ENCODE measurements around the gene ZNF469. TPM values are rescaled to one million over a fixed set of nuclear protein-coding genes. Genes with fewer than 3 reads are reported as not detected.
"Not testable (repeated sequence)": the region's sequence is repeated elsewhere in the genome, so short reads cannot be mapped to it uniquely, and the experiment has no call there.

The ZNF469 gene
- total and polyA plus RNA-seq, 4 experiments from 2014 or later, result 0.01 to 0.64 (median 0.61) TPM; not detected in 1

- no peaks in the 10 kb centered on the region for H3K4me1 ChIP-seq (ENCODE audit: insufficient read depth, low read length)
- CTCF ChIA-PET (ENCODE audit: partially characterized antibody), result no interaction called here
- H3K36me3 ChIP-seq (ENCODE audit: insufficient read depth, low read length), result no peaks in the 10 kb centered on the region
- Mint-ChIP-seq H3K9me3 (peaks cover 0 to 12% (median 10%) of the 10 kb centered on the region in 8 donors), H3K27ac (no peak overlapping the region), H3K4me1 (no peaks in the 10 kb centered on the region), H3K4me3 (no peak overlapping the region), H3K36me3 (no peaks in the 10 kb centered on the region), H3K27me3 (peaks cover 10 to 11% of the 10 kb centered on the region in 2 donors)
- H3K27ac ChIP-seq (ENCODE audit: low read depth, low read length), result no peak overlapping the region
- no peak overlapping the region for H3K4me3 ChIP-seq (ENCODE audit: low read length in 2 of 2)
- H3K9me3 ChIP-seq (ENCODE audit: control insufficient read depth in 1 of 2, low read length in 2 of 2), result no peaks in the 10 kb centered on the region
- POLR2A ChIA-PET (ENCODE audit: partially characterized antibody), result no interaction called here
- H3K27me3 ChIP-seq (ENCODE audit: insufficient read depth, low read length), result no peaks in the 10 kb centered on the region
- intact Hi-C loops (cut with micrococcal nuclease), result no loop called here
- DNase-seq, result no peak
Observed at GRCh38 chr16:88358023-88358420, 24.7 kb upstream of the ZNF469 start.

DNA sequence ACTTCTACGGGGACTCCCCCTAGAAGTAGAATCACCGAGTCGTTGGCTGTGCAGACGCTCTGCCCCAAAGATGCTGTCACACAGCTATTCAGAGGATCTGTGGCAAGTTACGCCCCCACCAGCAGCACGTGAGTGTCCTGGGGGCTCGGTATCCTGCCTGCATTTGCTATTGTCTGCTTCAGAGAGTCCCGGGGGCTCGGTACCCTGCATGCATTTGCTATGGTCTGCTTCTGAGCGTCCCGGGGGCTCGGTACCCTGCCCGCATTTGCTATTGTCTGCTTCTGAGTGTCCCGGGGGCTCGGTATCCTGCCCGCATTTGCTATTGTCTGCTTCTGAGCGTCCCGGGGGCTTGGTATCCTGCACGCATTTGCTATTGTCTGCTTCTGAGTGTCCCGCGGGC, 23.8 kb upstream of the ZNF469 start:
- intact Hi-C loops (cut with micrococcal nuclease), result no loop called here
- peaks cover 5 to 22% (median 15%) of the 10 kb centered on the region in 8 donors for H3K9me3 Mint-ChIP-seq
- Histone ChIP-seq H3K36me3 (ENCODE audit: insufficient read depth, low read length) (no peaks in the 10 kb centered on the region), H3K4me1 (ENCODE audit: insufficient read depth, low read length) (no peaks in the 10 kb centered on the region), H3K4me3 (ENCODE audit: low read length in 2 of 2) (no peak overlapping the region), H3K27me3 (ENCODE audit: insufficient read depth, low read length) (no peaks in the 10 kb centered on the region), H3K27ac (ENCODE audit: low read depth, low read length) (no peak overlapping the region), H3K9me3 (ENCODE audit: control insufficient read depth in 1 of 2, low read length in 2 of 2) (no peaks in the 10 kb centered on the region)
- no peaks in the 10 kb centered on the region for H3K4me1 Mint-ChIP-seq
- DNase-seq, result no peak
- CTCF ChIA-PET (ENCODE audit: partially characterized antibody), result no interaction called here
- H3K4me3 Mint-ChIP-seq, result no peak overlapping the region
- peaks cover 15% of the 10 kb centered on the region in 2 donors for H3K27me3 Mint-ChIP-seq
- H3K36me3 Mint-ChIP-seq, result no peaks in the 10 kb centered on the region
- H3K27ac Mint-ChIP-seq, result no peak overlapping the region
- POLR2A ChIA-PET (ENCODE audit: partially characterized antibody), result no interaction called here

DNA sequence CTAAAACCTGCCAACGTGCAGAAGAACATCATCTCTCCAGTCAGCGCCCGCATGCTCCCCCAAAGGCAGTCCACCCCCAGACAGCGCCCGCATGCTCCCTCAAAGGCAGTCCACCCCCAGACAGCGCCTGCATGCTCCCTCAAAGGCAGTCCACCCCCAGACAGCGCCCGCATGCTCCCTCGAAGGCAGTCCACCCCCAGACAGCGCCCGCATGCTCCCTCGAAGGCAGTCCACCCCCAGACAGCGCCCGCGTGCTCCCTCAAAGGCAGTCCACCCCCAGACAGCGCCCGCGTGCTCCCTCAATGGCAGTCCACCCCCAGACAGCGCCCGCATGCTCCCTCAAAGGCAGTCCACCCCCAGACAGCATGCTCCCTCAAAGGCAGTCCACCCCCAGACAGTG, 22.4 kb upstream of the ZNF469 start:
- H3K27ac Mint-ChIP-seq; POLR2A ChIA-PET (ENCODE audit: partially characterized antibody); H3K36me3 Mint-ChIP-seq; intact Hi-C loops (cut with micrococcal nuclease); H3K27me3 ChIP-seq (ENCODE audit: insufficient read depth, low read length); DNase-seq; H3K4me3 Mint-ChIP-seq; H3K36me3 ChIP-seq (ENCODE audit: insufficient read depth, low read length); H3K4me1 ChIP-seq (ENCODE audit: insufficient read depth, low read length); H3K27ac ChIP-seq (ENCODE audit: low read depth, low read length); H3K4me1 Mint-ChIP-seq; H3K9me3 ChIP-seq (ENCODE audit: control insufficient read depth in 1 of 2, low read length in 2 of 2); H3K4me3 ChIP-seq (ENCODE audit: low read length in 2 of 2); CTCF ChIA-PET (ENCODE audit: partially characterized antibody): not testable (repeated sequence)
- Mint-ChIP-seq H3K27me3 (peaks cover 17 to 19% of the 10 kb centered on the region in 2 donors), H3K9me3 (peaks cover 5 to 23% (median 15%) of the 10 kb centered on the region in 8 donors)

- Mint-ChIP-seq H3K36me3 (no peaks in the 10 kb centered on the region), H3K4me1 (no peaks in the 10 kb centered on the region), H3K9me3 (peaks cover 5 to 23% (median 15%) of the 10 kb centered on the region in 8 donors), H3K27ac (no peak overlapping the region), H3K4me3 (no peak overlapping the region), H3K27me3 (peaks cover 17 to 19% of the 10 kb centered on the region in 2 donors)
- H3K4me1 ChIP-seq (ENCODE audit: insufficient read depth, low read length), result no peaks in the 10 kb centered on the region
- no peaks in the 10 kb centered on the region for H3K27me3 ChIP-seq (ENCODE audit: insufficient read depth, low read length)
- no peak overlapping the region for H3K4me3 ChIP-seq (ENCODE audit: low read length in 2 of 2)
- no peaks in the 10 kb centered on the region for H3K9me3 ChIP-seq (ENCODE audit: control insufficient read depth in 1 of 2, low read length in 2 of 2)
- no peak for DNase-seq
- ChIA-PET POLR2A (ENCODE audit: partially characterized antibody) (no interaction called here), CTCF (ENCODE audit: partially characterized antibody) (no interaction called here)
- H3K27ac ChIP-seq (ENCODE audit: low read depth, low read length), result no peak overlapping the region
- no peaks in the 10 kb centered on the region for H3K36me3 ChIP-seq (ENCODE audit: insufficient read depth, low read length)
- intact Hi-C loops (cut with micrococcal nuclease), result no loop called here
Observed at GRCh38 chr16:88360999-88361398, 21.8 kb upstream of the ZNF469 start.

DNA sequence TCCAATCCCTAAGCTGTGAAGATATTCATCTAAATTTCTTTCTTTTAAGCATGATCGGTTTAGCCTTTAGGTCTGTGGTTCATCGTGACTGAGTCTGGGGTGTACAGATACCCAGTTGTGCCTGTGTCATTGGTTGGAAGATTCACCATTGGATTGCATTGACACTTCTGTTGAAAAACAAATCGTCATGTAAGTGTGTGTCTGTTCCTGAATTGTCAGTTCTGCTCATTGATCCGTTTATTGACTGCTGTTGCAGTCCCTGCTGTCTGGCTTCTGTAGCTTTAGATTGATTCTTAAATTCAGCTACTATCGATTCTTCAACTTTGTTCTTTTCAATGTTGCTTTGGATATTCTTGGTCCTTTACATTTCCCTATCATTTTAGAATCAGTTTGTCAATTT, 21.0 kb upstream of the ZNF469 start:
- Mint-ChIP-seq H3K9me3 (peaks cover 5 to 23% (median 15%) of the 10 kb centered on the region in 8 donors), H3K27me3 (peaks cover 17 to 19% of the 10 kb centered on the region in 2 donors), H3K4me1 (no peaks in the 10 kb centered on the region), H3K4me3 (no peak overlapping the region), H3K36me3 (no peaks in the 10 kb centered on the region), H3K27ac (no peak overlapping the region)
- intact Hi-C loops (cut with micrococcal nuclease), result no loop called here
- ChIA-PET CTCF (ENCODE audit: partially characterized antibody) (no interaction called here), POLR2A (ENCODE audit: partially characterized antibody) (no interaction called here)
- no peaks in the 10 kb centered on the region for H3K9me3 ChIP-seq (ENCODE audit: control insufficient read depth in 1 of 2, low read length in 2 of 2)
- H3K36me3 ChIP-seq (ENCODE audit: insufficient read depth, low read length), result no peaks in the 10 kb centered on the region
- no peaks in the 10 kb centered on the region for H3K4me1 ChIP-seq (ENCODE audit: insufficient read depth, low read length)
- no peak overlapping the region for H3K27ac ChIP-seq (ENCODE audit: low read depth, low read length)
- no peak for DNase-seq
- H3K4me3 ChIP-seq (ENCODE audit: low read length in 2 of 2), result no peak overlapping the region
- no peaks in the 10 kb centered on the region for H3K27me3 ChIP-seq (ENCODE audit: insufficient read depth, low read length)

- Histone ChIP-seq H3K4me3 (ENCODE audit: low read length in 2 of 2) (no peak overlapping the region), H3K27me3 (ENCODE audit: insufficient read depth, low read length) (no peaks in the 10 kb centered on the region), H3K36me3 (ENCODE audit: insufficient read depth, low read length) (no peaks in the 10 kb centered on the region), H3K27ac (ENCODE audit: low read depth, low read length) (no peak overlapping the region), H3K4me1 (ENCODE audit: insufficient read depth, low read length) (no peaks in the 10 kb centered on the region), H3K9me3 (ENCODE audit: control insufficient read depth in 1 of 2, low read length in 2 of 2) (no peaks in the 10 kb centered on the region)
- no peak overlapping the region for H3K4me3 Mint-ChIP-seq
- ChIA-PET POLR2A (ENCODE audit: partially characterized antibody) (no interaction called here), CTCF (ENCODE audit: partially characterized antibody) (no interaction called here)
- H3K9me3 Mint-ChIP-seq, result peaks cover 5 to 23% (median 15%) of the 10 kb centered on the region in 8 donors
- H3K4me1 Mint-ChIP-seq, result no peaks in the 10 kb centered on the region
- peaks cover 18 to 23% of the 10 kb centered on the region in 2 donors for H3K27me3 Mint-ChIP-seq
- no peak for DNase-seq
- no peaks in the 10 kb centered on the region for H3K36me3 Mint-ChIP-seq
- intact Hi-C loops (cut with micrococcal nuclease), result no loop called here
- H3K27ac Mint-ChIP-seq, result no peak overlapping the region
Observed at GRCh38 chr16:88363239-88363891, 19.4 kb upstream of the ZNF469 start.

DNA sequence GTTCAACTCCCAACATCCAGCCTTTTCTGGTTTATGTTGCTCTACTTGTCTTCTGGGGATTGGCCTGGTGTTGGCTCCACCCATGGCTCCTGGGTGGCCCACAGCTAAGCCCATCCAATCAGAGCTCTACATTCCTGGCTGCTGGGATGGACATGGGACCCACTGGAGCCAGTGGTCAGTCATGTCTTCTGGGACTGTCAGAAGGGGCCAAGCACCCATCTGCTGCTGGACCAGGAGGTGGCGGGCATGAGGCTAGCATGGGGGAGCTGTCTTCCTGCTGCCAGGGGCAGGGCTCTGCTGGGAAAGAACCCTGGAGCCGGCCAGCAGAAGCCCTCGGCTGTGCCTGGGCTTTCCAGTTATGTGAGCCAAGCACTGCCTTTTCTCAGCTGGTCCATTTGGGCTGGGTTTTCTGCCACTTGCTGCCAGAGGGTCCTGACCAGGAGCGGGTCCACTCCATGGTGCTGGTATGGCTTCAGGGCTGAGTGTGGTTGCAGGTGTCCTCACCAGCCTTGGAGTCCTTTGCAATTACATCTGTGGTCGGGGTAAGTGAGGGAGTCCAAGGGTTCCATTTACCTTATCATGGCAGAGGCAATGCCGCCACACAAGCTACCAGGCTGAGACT, 17.4 kb upstream of the ZNF469 start:
- no peaks in the 10 kb centered on the region for H3K36me3 Mint-ChIP-seq

More for the DNA sequence above, 17.4 kb upstream of the ZNF469 start:
- Histone ChIP-seq H3K27me3 (ENCODE audit: insufficient read depth, low read length) (no peaks in the 10 kb centered on the region), H3K27ac (ENCODE audit: low read depth, low read length) (no peak overlapping the region), H3K4me1 (ENCODE audit: insufficient read depth, low read length) (no peaks in the 10 kb centered on the region), H3K9me3 (ENCODE audit: control insufficient read depth in 1 of 2, low read length in 2 of 2) (no peaks in the 10 kb centered on the region), H3K4me3 (ENCODE audit: low read length in 2 of 2) (no peak overlapping the region), H3K36me3 (ENCODE audit: insufficient read depth, low read length) (no peaks in the 10 kb centered on the region)
- Mint-ChIP-seq H3K27me3 (peaks cover 16 to 18% of the 10 kb centered on the region in 2 donors), H3K9me3 (peaks cover 5 to 23% (median 15%) of the 10 kb centered on the region in 8 donors), H3K4me3 (no peak overlapping the region), H3K27ac (no peak overlapping the region), H3K4me1 (no peaks in the 10 kb centered on the region)
- DNase-seq, result no peak
- intact Hi-C loops (cut with micrococcal nuclease), result no loop called here
- POLR2A ChIA-PET (ENCODE audit: partially characterized antibody), result no interaction called here
- CTCF ChIA-PET (ENCODE audit: partially characterized antibody), result no interaction called here
